HG02610 (cell line): ENCODE measurements around the gene PLEKHA7.

Source experiments
- ATAC-seq: cut with Tn5 transposase; IDR thresholded peaks from one replicate; pipeline ENCODE4 v1.9.1; 2021; ENCODE audit warnings: mild to moderate bottlenecking, moderate library complexity; ENCODE audit not compliant: unreplicated experiment

PLEKHA7 gene

DNA sequence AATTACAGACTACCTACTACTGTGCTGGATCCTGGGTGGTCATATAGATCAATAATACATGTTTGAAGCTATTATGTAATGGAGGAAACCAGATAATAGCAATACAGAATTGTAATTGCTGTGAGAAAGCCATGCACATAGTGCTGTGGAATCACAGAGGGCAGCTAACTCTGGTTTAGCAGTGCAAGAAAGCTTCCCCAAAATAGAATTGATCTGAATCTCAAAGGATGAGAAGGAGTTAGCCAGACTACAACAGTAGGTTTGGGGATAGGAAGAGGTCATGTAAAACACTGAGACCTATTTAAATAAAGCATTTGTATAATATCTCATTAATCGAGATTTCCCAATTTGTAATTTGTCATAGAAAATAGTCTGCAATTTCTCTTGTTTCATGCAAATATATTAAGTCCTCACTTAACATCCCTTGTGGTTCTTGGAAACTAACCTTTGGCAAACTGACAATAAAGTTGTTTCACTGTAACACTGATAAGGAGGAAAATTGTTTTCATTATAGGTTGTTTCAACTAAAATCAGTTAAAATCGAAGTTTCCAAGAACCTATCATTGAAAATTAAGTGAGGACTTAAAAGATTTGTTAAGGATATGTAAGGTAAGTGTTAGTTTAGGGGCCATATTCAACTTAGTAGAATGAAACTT is 268.1 kb downstream of the PLEKHA7 start:
- no peak for ATAC-seq

DNA sequence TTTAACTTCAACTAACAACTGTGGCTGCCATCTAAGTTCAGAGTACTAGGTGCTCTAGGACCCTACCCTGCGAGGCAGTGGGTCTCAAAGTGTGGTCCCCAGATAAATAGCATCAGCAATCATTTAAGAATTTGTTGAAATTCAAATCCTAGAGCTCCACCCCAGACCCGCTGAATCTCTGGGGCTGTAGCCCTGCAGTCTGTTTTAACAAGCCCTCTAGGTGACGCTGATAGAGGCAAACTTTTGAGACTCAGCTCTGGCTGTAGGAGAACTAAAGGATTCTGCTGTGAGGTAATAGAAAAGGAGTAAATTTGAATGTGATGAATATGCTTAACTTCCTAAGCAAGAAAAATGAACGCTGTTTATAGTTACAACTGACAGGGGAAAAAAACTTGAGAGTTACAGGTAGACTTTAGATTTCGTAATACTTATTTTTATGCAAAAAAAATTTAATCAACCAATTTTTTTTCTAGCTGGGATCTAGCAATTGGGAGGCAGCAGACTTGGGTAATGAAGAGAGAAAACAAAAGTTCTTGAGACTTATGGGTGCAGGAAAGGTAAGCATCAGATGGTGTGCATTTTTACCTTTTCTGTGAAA is 270.0 kb downstream of the PLEKHA7 start:
- ATAC-seq = no peak

DNA sequence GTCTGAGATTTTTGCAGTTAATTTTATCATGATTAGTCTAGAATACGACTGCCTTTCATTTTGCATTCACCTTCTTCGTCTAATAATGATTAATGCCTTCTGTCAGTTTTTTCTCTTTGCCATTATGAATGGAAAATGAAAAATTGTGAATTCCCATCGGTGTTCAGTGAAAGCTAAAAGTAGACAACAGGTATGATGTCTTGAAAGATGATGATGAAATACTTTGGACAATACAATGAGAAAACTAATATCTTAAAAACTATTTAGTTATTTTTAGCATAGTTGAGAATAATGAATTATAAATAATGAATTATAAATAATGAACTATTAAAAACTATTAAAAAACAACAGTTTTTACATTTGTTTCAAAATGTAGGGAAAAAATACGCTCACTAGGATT is 270.7 kb downstream of the PLEKHA7 start:
- ATAC-seq = no peak

DNA sequence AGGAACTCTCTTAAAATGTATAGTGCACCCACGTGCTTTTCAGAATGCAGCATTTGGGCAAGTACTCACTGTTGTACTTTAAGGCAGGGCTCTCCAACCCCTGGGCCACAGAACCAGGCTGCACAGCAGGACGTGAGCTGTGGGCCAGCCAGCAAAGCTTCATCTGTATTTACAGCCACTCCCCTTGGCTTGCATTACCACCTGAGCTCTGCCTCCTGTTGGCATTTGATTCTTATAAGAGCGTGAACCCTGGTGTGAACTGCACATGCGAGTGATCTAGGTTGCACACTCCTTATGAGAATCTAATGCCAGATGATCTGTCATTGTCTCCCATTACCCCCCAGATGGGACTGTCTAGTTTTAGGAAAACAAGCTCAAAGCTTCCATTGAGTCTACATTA is 272.7 kb downstream of the PLEKHA7 start:
- no peak for ATAC-seq

DNA sequence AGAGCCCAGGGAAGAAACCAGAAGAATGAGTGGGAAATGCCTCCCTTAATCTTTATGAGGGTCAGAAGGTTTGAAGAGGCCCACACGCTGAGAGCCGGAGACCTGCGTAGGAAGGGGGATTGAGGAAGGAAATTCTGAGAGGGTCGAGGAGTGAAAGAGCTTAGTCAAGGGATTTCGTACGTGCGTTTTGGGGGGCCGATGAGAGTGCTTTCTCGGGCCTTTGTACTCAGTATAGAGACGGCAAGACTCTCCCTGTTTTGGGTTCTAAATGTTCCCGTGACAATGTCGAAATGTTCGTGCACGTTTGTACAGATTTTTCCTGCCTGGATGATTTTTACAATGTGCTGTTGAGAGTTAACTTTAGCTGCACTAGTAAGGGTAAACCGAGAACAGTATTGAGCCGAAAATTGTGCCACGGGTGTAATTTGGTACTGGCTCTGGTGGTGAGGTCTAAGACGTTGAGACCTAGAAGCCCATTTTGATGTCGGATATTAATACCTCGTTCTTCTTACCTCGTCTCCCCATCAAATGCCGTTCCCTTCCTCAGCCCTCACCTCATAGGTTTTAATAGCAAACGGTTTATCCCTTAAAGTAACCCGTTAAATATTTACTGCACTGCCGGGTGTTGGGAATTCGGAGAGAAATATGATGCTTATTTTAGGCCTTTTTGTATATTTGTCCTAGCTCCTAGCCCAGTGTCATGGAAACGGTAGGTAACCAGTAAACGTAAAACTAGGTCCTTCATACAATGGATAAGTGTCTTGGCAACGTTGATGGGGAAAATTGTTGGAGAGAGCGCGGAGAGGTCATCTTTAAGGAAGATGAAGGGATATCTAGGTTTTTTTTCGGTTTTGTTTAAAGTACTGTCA is 275.0 kb downstream of the PLEKHA7 start:
- no peak for ATAC-seq

DNA sequence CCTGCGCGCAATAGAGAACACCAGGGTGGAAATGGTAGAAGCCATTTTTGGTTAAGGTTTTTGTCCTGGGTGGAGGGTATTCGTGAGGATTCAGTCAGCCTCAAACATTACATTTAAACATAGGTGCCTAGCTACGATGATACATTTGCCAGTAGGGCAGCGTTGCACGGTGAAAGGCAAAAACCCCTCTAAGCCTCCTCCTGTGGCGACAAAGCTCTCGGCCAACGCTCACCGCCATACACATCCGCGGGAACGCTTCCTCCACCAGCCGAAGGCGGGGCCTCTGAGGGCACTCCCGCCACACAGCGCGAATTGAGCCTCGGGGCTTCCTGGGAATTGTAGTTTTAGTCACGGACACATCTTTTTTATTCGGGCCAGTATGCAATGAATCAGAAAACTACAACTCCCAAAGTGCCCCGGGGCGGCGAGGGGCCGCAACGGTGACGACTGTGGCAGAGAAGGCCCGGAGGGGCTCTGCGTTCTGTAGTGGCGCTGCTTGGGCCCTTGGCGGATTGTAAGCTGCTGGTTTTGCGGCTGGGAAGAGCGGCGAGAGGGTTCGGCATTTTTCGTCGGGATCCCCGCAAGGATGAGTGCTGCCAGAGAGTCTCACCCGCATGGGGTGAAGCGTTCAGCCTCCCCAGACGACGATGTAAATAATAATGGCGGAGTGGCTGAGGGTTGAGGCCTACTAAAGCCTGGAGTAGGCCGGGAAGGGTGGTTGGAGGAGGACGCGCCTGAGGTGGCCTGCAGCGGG is 275.8 kb downstream of the PLEKHA7 start, which contains the start of gene C11orf58:
C11orf58 (plus strand) TSS at position 455 of the 754 bp plus-strand sequence; CDS start at position 587, 132 bp downstream.
- peak; percentile 97 for ATAC-seq

DNA sequence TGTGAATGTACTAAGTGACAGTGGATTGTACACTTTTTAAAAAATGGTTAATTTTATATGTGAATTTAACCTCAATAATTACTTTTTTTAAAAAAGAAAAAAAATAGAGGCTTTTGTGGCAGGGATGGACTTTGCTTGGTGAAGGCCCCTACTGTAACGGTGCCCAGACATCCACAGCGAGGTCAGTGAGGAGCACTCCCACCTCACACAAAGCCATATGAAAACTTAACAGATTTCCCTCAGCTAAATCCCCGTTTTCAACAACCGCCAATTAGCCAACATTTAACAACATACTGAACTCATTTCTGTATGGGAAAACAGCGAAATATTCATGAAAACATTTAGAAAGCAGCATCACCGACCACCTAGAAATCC is 276.4 kb downstream of the PLEKHA7 start:
- ATAC-seq = peak; percentile 18
